ENCODE data around the gene PTPRE.

Gene PTPRE

DNA sequence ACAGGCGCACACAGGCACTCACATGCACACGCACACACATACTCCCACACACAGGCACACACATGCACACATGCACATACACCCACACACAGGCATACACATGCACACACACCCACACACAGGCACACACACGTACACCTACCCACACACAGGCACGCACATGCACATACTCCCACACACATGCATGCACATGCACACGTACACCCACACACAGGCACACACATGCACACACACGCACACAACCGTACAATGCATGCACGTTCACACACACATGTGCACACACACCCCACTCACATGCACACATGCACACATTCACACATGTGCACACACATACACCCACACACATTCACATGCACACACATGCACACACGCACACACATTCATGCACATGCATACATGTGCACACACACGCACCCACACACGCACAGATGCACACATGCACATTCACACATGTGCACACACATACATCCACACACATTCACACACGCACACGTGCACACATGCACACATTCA is 160.0 kb downstream of the PTPRE start:
- in situ Hi-C loops (cut with MboI; ENCODE audit: low sequenced_read_pairs): no loop called here

DNA sequence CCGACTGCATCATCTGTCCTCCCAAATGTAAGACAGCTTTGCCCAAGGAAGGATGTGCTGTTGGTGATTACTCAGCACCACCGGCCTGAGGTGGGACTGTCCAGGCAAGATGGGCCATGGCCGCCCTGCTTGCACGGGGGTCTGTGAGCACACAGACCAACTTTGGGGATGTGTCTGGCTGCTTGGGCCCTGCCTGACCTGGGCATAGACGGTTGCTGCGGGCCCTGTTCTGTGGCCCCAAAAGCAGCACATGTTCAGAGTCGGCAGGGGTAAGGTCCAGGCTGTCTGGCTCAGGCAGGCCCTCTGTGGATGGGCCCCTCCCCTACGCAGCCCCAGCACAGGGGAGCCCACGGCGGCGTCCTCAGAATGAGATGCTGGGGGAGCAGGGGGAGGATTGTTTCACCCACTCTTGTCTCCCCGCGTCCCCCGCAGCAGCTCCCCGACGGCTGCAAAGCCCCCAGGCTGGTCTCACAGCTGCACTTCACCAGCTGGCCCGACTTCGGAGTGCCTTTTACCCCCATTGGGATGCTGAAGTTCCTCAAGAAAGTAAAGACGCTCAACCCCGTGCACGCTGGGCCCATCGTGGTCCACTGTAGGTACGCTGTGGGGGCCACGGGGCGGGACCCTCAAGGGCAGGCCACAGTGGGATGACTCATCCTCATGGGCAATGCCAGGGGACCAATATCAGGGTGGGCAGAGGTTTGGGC is 160.9 kb downstream of the PTPRE start:
- in situ Hi-C loops (cut with MboI; ENCODE audit: low sequenced_read_pairs): no loop called here

DNA sequence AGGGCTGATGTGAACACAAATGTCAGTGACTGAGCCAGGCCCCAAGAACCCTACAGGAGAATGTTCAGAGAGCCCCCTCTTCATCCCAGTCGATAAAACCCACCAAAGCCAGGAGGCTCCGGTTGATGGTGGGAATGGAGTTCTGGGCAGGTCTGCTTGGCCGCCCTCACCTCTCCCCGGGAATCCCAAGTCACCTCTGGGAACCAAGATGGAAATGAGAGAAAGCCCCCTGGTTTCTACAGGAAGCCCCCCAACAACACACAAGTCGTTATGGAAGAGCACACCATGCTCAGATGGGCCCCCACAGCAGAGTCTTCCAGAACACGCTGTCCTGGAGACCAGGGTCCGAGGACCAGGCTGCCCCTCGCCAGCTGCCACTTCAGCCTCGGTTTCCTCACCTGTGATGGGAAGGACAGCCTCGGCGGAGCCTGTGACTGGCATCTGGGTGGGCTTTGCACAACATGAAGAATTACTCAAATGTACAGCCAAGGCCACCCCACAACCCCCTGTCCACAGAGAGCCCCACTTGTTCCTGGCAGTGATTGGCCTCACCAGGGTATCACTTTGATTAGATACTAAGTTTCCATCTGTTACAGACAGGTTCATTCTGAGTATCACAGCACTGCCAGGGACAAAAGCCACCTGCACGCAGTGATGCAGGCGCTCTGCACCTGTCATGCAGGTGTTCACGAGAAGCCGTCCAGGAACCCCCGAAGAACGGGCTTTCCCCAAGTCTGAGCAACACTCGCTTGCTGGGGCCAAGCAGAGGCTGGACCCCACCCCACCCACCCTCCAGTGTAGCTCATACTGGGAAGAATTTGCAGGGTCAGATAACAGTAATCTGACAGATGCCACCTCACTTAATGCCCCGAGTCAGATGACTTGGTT is 161.7 kb downstream of the PTPRE start:
- in situ Hi-C loops (cut with MboI; ENCODE audit: low sequenced_read_pairs): no loop called here

DNA sequence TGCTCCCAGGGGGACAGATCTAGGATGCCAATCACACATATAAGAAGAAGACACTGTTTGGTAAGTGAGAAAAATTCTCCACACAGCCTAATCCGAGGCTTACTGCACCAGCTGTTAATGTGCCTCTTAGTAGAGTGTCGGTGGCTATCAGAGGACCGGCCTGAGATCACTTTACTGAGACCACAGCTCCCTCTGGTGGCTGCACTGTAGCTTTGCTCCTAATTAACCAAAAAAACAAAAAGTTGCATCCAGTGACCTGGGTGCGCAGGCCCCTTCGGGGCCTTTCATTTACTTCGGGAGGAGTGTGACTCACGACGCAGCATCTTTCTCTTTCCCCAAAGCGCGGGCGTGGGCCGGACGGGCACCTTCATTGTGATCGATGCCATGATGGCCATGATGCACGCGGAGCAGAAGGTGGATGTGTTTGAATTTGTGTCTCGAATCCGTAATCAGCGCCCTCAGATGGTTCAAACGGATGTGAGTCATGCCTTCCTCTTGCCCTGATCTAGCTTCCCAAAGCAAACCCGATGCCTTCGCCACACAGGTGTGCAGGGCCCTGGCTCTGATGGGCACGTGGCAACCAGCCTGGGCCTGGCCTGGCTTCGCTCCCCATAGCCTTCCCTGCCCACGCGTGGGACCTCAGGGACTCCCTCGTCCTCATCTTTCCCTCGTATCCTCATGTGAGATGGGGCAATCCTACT is 162.6 kb downstream of the PTPRE start:
- in situ Hi-C loops (cut with MboI; ENCODE audit: low sequenced_read_pairs): no loop called here

DNA sequence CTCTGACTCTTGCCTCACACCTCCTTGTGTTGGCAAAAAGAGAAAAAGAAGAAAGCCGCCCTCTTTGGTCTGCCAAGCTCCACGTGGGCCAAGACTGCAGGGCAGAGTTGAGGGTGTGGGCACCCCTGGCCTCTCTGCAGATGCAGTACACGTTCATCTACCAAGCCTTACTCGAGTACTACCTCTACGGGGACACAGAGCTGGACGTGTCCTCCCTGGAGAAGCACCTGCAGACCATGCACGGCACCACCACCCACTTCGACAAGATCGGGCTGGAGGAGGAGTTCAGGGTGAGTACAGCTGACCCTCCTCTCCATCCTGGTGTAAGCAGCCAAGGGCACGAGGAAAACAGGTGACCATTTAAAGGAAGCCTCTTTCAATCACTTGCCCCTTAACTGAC is 163.3 kb downstream of the PTPRE start:
- in situ Hi-C loops (cut with MboI; ENCODE audit: low sequenced_read_pairs): no loop called here

DNA sequence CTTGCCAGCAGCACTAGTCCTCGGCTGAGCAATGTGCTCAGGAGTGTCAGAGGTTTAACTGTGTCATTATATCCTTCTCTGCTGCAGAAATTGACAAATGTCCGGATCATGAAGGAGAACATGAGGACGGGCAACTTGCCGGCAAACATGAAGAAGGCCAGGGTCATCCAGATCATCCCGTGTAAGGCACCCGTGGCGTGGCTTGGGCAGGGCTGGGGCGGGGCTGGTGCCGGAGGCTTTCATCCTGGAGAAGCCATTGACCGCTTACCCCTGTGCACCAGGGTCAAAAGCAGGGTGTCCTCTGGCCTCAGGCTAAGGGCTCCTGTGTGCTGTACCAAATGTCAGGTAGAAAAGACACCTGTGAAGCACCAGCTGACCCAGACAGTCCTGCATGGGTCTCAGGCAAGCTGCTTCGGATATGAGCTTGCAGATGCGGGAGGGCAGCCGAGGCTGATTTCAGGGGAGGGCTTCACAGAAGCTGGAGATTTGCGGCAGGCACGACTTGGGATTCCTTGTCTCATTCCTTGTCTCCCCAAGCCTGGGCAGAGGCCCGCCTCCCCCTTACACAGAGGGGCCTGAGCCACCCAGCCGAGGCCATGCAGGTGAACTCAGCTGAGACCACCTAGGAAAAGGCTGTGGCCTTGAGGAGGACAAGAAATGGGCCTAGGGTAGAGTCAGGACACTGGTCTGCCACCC is 164.0 kb downstream of the PTPRE start:
- in situ Hi-C loops (cut with MboI; ENCODE audit: low sequenced_read_pairs): no loop called here

DNA sequence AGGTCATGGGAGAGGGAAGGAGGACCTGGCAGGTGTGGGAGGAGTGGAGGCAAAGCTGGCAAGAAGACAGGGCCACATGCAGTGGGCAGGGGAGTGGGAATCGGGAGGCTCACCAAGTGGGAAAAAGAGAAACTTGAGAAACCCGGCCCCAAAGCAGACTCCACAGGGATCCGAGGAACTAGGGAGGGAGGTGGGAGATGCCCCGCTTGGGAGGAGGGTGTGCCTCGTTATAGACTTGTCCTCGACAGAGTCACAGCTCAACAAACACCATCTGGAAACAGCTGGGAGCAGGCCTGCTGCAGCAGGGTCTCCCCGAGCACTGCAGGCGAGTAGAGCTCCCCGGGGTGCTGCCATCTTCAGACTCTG is 164.5 kb downstream of the PTPRE start:
- in situ Hi-C loops (cut with MboI; ENCODE audit: low sequenced_read_pairs): no loop called here

DNA sequence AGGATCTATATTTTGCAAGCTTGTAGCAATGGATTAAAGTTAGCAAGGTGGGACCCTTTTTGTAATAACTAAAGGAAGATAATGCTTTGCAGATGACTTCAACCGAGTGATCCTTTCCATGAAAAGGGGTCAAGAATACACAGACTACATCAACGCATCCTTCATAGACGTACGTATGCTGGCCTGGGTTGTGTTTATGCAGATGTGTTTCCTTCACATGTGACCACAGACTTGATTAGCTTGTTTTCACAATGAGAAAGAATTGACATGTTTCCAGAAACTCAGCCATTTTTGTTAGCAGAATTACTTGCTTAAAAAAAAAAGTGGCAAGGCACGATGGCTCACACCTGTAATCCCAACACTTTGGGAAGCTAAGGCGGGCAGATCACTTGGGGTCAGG is 165.1 kb downstream of the PTPRE start:
- in situ Hi-C loops (cut with MboI; ENCODE audit: low sequenced_read_pairs): no loop called here

DNA sequence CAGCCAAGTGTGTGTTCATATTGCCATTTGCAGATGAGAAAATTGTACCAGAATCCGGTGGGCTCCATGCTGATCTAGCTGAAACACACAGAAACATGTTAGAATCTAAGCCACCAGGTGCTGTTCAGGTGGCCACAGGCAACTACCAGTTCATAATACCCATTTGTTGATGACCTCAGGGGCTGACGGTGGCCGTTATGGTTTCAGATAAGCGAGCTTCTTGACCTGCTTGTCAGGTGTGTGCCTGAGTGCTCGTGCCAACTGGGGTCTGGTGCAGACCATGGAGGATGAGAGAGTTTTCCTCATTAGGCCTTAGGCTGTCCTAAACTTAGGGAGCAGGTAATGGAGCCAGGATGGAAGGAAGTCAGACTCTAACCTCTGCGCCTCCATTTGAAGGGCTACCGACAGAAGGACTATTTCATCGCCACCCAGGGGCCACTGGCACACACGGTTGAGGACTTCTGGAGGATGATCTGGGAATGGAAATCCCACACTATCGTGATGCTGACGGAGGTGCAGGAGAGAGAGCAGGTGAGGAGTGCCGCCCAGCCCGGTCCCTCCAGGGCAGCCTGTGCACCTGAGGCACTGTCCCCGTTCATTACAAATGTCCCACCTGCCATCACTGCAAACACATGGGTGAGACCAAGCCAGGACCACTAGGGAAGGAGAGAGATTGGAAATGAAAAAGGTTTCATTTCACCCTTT is 166.2 kb downstream of the PTPRE start:
- in situ Hi-C loops (cut with MboI; ENCODE audit: low sequenced_read_pairs): no loop called here

DNA sequence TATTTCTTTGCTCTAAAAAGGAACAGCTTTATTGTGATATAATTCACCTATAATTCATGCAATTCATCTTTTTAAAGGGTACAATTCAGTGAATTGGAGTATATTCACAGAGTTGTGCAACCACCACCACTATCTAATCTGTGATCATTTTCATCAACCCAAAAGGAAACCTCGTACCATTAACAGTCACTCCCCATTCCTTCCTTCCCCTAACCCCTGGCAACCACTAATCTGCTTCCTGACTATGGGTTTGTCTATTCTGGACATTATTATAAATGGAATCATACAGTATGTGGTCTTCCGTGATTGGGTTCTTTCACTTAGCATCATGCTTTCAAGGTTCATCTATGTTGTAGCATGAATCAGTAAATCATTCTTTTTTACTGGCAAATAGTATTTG is 167.0 kb downstream of the PTPRE start:
- in situ Hi-C loops (cut with MboI; ENCODE audit: low sequenced_read_pairs): no loop called here

DNA sequence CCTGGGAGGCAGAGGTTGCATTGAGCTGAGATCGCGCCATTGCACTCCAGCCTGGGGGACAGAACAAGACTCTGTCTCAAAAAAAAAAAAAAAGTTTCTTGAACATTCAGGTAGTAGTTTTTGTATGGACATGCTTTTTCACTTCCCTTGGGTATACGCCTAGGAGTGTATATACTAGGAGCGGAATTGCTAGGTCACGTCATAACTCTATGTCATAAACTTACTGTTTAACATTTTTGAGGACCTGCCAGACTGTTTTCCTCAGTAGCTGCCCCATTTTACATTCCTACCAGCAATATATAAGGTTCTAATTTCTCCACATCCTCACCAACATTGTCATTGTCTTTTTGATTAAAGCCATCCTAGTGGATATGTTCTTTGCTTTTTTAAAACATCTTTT is 167.7 kb downstream of the PTPRE start:
- in situ Hi-C loops (cut with MboI; ENCODE audit: low sequenced_read_pairs): no loop called here

DNA sequence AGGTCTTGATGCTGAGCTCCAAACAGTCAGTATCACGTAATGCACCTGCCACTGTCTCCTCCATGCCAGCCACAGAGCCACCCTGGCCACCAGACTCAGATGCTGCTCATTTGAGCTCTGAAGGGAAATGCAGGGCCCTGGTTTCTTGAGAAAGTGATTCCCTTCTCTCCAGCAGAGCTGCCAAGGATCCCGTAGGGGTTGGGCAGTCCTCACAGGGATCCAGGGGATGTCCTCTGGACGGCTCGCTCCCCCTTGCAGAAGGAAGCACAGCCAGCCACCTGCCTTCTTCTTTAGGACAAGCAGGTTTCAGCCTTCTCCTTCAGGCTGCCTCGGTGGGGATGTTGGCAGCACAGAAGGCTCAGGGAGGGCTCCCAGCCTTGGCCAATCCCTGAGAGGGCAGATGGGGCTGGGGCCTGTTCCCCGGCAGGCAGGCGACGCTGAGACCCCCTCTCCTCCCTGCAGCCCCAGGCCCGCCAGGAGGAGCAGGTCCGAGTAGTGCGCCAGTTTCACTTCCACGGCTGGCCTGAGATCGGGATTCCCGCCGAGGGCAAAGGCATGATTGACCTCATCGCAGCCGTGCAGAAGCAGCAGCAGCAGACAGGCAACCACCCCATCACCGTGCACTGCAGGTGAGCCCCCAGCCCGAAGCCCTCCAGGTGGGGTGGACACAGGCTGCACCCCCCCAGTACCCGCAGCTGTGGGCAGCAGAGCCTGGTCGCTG is 170.4 kb downstream of the PTPRE start:
- in situ Hi-C loops (cut with MboI; ENCODE audit: low sequenced_read_pairs): no loop called here

DNA sequence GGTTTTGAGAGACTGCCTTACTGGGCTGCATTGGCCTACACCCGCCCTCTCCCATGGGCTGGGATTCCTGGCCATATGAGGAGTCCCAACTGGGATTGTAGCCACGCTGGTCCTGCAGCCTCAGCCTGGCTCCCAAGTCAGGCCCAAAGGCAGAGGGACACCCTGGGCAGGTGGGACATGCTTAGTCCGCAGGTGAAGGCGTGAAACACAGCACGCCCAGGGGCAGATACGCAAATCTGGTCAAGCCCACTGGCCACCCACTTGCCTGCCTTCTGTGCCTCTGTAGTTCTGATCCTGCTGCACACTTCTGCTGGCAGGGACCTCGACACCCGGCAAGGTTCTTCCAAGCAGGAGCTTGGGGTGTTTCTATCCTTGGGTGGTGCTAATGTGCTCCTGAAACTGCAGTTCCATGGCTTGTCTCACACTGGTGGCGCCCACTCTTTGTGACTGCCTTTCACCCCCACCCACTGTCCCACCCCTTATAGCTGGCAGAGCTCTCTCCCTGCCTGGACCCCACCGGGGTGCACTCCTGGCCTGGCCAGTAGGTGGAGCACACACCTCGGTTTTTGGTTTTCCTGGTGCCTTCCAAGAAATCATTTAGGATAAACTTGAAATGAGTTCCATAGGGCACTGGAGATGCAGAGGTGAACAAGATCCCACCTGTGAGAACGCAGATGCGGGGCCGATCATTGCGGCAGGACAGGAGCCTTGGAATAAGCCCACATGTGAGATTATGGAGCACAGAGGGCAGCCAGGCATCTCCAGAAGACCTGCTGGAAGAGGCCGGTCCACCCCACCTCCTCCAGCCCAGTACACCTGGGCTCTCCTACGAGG is 171.4 kb downstream of the PTPRE start:
- in situ Hi-C loops (cut with MboI; ENCODE audit: low sequenced_read_pairs): no loop called here

DNA sequence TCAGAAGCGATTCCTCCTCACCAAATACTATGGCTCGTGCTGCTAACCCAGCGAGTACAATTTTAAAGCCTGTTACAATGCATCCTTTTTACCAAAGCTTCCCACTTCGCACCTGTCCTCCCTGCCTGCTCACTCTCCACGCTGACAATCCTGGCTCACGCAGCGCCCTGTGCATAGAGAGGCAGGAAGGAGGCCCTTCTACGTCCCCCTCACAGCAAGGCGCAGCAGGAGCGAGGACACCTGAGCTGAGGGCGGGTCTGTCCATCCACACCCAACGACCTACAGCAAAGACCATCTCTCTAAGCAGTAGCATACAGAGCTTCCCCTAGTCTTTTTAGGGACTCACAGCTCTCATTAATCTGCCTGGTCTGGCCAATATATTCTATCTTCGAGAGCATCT is 173.3 kb downstream of the PTPRE start:
- in situ Hi-C loops (cut with MboI; ENCODE audit: low sequenced_read_pairs): no loop called here

DNA sequence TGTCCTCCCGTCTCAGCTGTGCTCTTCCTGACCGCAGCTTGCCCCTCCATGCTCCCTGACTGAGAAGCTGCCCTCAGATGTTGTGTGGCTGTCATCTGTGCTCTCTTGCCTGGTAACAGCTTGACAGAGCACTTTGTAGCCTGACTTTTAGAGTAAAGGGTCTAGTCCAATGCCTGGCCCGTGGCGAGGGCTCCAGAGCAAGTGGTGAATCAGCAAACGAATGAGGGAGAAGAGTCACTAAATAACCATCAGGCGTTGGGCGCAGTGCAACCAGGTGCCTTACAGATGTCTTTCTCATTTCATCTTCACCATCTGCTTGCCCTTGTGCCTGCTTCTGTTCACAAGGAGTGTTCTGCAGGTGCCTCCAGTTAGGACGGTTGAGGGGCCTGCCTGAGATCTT is 173.7 kb downstream of the PTPRE start:
- in situ Hi-C loops (cut with MboI; ENCODE audit: low sequenced_read_pairs): no loop called here

DNA sequence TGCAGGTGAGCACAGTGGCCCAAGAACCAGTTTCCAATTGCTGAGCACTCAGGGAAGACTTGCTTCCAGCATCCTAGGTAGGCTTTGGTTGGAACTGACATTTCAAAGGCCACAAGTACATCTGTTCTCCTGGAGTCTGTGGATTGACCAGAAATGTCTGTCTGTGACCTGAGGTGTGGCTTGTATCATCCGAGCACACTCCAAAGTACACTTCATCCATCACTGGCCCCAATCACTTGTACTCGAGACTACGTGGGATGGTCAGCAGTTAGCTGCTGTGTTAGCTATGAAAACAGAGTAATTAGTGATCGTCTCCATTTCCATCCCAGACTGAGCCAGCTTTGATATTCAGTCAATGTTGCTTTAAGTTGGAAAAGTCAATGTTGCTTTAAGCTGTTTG is 174.3 kb downstream of the PTPRE start:
- in situ Hi-C loops (cut with MboI; ENCODE audit: low sequenced_read_pairs): no loop called here

DNA sequence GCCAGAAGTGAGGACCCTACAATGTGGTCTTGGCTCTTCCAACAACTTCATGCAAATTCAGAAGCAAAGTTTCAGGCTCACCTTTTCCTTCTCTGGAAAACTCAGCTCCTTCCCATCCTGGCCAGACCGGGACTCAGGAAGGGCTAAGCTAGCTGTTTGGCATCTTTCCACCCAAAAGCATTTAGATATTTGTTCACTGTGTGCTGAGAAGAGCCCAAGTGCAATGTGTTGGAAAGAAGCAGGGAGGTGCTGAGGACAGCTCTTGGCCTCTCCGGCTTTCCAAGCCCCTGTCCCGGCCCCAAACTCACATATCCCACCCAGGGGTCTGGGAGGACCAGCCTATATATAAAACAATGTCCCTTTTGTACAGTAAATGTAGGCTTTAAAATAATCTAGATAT is 174.8 kb downstream of the PTPRE start:
- in situ Hi-C loops (cut with MboI; ENCODE audit: low sequenced_read_pairs): no loop called here

DNA sequence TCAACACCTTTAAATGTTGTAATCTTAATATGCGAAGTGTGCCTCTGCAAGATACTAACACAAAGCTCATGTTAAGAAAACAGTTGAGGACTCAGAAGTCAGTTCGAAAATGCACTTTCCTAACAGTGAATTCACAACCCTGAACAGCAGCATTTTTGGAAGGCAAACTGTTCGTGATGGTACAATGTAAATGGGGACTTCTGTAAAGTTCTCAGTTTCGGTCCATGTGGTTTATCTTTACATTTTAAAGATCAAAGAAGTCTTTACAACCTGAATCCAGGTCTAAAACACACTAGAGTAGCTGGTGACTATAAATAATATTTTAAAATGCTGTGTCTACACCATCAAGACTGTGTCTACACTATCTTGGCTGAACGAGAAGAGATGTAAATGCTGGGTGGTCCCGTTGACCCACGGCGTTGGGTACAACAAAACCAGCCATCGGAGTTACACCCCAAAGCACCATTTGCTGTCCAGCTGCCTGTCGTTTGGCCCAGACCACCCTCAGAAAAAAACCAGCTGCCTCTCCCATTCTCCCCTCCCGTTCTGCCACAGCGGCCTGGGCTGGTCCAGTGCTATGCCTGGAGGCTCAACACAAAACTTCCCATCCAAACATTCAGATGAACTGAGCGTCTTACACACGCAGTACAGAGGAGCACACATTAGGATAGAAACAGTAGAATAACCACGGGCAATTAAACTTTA is 176.4 kb downstream of the PTPRE start:
- in situ Hi-C loops (cut with MboI; ENCODE audit: low sequenced_read_pairs): no loop called here
